A673 (cell line): ENCODE measurements around the gene TRAM2. TPM values are rescaled to one million over a fixed set of nuclear protein-coding genes. Genes with fewer than 3 reads are reported as not detected.
A peak's percentile ranks its signal among the peaks of the same experiment; 100 is the strongest.

ENCODE experiments used
- BruUV-seq: library from RNA; stranded (reverse); fragments of 400-500 nt; replicated peaks from 2 replicates; lab custom pipeline; 2021; lab: Mats Ljungman, UMichigan
- CTCF ChIA-PET: fragments of 300-600 bp; sonication (Branson Sonifier 250); formaldehyde crosslinking; loops from one replicate; lab custom pipeline; 2022; ENCODE audit warnings: antibody characterized with exemption; lab: Charles Lee
- POLR2A ChIA-PET: fragments of 300-600 bp; sonication (Branson Sonifier 250); formaldehyde crosslinking; loops from one replicate; lab custom pipeline; 2022; ENCODE audit warnings: antibody characterized with exemption; ENCODE audit not compliant: low non-redundant PET; lab: Charles Lee
- DNase-seq: peaks from one replicate; pipeline ENCODE4 v3.0.0-alpha.2; 2015; ENCODE audit warnings: low spot score
- H3K27ac ChIP-seq: fragments of 200-600 bp; sonication (generic); 2 replicates; pipeline ENCODE4 v1.5.1; 2016; ENCODE audit warnings: mixed run types, low read depth, mild to moderate bottlenecking, mixed read lengths, antibody characterized with exemption, low read length; ENCODE audit not compliant: poor library complexity, severe bottlenecking
- H3K27me3 ChIP-seq: fragments of 200-600 bp; sonication (generic); replicated peaks from 2 replicates; pipeline ENCODE4 v1.6.1; 2017; ENCODE audit warnings: mixed run types, low read depth, mild to moderate bottlenecking, mixed read lengths, antibody characterized with exemption, low read length; ENCODE audit not compliant: insufficient read depth, poor library complexity
- H3K36me3 ChIP-seq: fragments of 200-600 bp; sonication (generic); 2 replicates; pipeline ENCODE4 v1.6.1; 2016; ENCODE audit warnings: mixed run types, mild to moderate bottlenecking, mixed read lengths, antibody characterized with exemption, low read length; ENCODE audit not compliant: insufficient read depth, poor library complexity, severe bottlenecking
- H3K4me1 ChIP-seq: fragments of 200-600 bp; sonication (generic); 2 replicates; pipeline ENCODE4 v1.6.1; 2017; ENCODE audit warnings: mixed run types, mild to moderate bottlenecking, mixed read lengths, antibody characterized with exemption, low read length; ENCODE audit not compliant: insufficient read depth, poor library complexity, severe bottlenecking
- H3K4me3 ChIP-seq: fragments of 200-600 bp; sonication (generic); 2 replicates; pipeline ENCODE4 v1.5.1; 2016; ENCODE audit warnings: low read depth, mixed run types, mild to moderate bottlenecking, mixed read lengths, low read length; ENCODE audit not compliant: poor library complexity, severe bottlenecking
- H3K9me3 ChIP-seq: fragments of 200-600 bp; sonication (generic); 2 replicates; pipeline ENCODE4 v1.6.1; 2016; ENCODE audit warnings: mixed run types, low read depth, mild to moderate bottlenecking, mixed read lengths, antibody characterized with exemption, low read length; ENCODE audit not compliant: poor library complexity, severe bottlenecking
- EZH2 ChIP-seq: fragments of 200-600 bp; sonication (generic); IDR thresholded peaks from 2 replicates; pipeline ENCODE4 v1.6.1; 2017; ENCODE audit warnings: borderline replicate concordance, low read depth, mild to moderate bottlenecking, mixed read lengths, antibody characterized with exemption, low read length; ENCODE audit not compliant: poor library complexity, severe bottlenecking
- intact Hi-C: fragments of 100-400 bp; cut with micrococcal nuclease; formaldehyde crosslinking; loops from one replicate; pipeline ENCODE4 v1.10.0; 2022; ENCODE audit not compliant: unreplicated experiment
- total RNA-seq: library from RNA; stranded (reverse); gene quantifications from 2 replicates; pipeline ENCODE4 v1.2.3, GENCODE V29; 2021
- TF ChIP-seq, protein P1 (sequence below): fragments of 300-800, 200-600 bp; sonication (generic); conservative IDR thresholded peaks from 2 replicates; pipeline ENCODE4 v1.5.1; 2017; ENCODE audit warnings: low read depth, mild to moderate bottlenecking, antibody characterized with exemption, low read length, moderate library complexity, mixed read lengths

Gene TRAM2
- total RNA-seq, 1 experiment from 2014 or later = 21.9 TPM

DNA sequence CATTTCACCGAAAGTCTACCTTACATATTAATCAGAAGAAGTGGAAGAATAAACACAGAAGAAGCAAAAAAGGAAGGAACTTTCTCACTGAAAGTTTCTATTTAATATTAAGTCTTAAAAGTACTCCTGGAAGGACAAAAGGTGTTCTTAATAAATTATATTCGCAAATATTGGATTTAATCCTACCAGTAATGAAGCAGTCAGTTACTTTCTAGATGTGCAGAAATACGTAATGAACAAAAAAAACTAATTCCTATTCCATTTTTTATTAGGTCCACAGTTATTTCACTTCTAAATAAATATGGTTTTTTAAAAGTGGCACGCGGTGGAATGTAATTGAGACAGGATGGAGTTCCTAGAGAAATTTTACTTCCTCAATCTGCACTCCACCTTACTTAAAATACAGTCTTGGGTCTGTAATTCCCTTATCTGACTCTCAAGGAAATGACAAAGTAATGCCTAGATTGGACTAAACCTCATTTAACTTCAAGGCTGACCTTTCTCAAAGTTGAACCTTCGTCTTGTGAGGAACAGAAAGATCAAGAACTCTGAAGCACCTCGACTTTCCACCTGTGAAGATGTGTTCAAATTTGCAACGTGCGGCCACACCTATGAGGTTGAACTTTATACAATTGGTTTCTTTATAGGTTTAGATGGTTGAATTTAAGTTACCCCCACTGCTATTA lies 1.1 kb upstream of the TRAM2 start:
- BruUV-seq = TSS peak; percentile 76
- Histone ChIP-seq H3K4me3 (peak overlapping the region; percentile 80), H3K4me1 (peaks cover 3% of the 10 kb centered on the region), H3K27me3 (no peaks in the 10 kb centered on the region), H3K36me3 (no peaks in the 10 kb centered on the region), H3K27ac (peak overlapping the region; percentile 89), H3K9me3 (no peaks in the 10 kb centered on the region)
- ChIA-PET POLR2A (no interaction called here), CTCF (no interaction called here)
- TF ChIP-seq, protein P1, sequence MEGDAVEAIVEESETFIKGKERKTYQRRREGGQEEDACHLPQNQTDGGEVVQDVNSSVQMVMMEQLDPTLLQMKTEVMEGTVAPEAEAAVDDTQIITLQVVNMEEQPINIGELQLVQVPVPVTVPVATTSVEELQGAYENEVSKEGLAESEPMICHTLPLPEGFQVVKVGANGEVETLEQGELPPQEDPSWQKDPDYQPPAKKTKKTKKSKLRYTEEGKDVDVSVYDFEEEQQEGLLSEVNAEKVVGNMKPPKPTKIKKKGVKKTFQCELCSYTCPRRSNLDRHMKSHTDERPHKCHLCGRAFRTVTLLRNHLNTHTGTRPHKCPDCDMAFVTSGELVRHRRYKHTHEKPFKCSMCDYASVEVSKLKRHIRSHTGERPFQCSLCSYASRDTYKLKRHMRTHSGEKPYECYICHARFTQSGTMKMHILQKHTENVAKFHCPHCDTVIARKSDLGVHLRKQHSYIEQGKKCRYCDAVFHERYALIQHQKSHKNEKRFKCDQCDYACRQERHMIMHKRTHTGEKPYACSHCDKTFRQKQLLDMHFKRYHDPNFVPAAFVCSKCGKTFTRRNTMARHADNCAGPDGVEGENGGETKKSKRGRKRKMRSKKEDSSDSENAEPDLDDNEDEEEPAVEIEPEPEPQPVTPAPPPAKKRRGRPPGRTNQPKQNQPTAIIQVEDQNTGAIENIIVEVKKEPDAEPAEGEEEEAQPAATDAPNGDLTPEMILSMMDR = no peak
- no peak for TF ChIP-seq EZH2
- intact Hi-C loops = no loop called here
- no peak for DNase-seq

- no peak overlapping the region for H3K27ac ChIP-seq
- POLR2A ChIA-PET = interaction anchor here (0.6 kb wide), 1 partner anchor 27 kb away, joined by 22 read pairs; no protein-coding TSS in a partner anchor
Observed at GRCh38 chr6:52576392-52577021, 353 bp downstream of the TRAM2 start.

DNA sequence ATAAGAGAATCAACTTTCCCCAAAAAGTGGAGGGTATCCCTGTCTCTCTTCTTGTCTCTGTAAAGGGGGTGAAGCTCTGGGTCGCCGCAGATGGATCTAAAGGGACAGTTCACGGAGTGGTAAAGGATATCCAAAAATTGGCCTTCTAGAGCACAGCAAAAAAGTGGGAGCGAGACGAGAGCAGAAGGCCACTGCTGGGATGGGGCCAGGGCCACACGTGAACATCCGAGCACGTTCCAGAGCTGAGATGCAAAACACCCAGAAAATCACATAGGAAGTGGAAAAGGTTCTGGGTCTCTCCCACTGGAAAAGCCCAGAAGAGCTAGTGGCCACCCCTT lies 837 bp downstream of the TRAM2 start:
- Histone ChIP-seq H3K27ac (no peak overlapping the region), H3K4me3 (peak overlapping the region; percentile 80)
- TF ChIP-seq, protein P1 = no peak
- TF ChIP-seq EZH2 = no peak

More at GRCh38 chr6:52576392-52577021, 353 bp downstream of the TRAM2 start:
- no peaks in the 10 kb centered on the region for H3K36me3 ChIP-seq
- H3K9me3 ChIP-seq = no peaks in the 10 kb centered on the region
- TF ChIP-seq EZH2 = no peak
- TF ChIP-seq, protein P1 = peak; percentile 56
- peaks cover 3% of the 10 kb centered on the region for H3K4me1 ChIP-seq
- no TSS peak for BruUV-seq
- DNase-seq = peak; percentile 74
- CTCF ChIA-PET = interaction anchor here (1.0 to 1.1 kb wide), 2 partner anchors 21 to 87 kb away, joined by 3 read pairs; no protein-coding TSS in a partner anchor
- intact Hi-C loops = no loop called here
- no peaks in the 10 kb centered on the region for H3K27me3 ChIP-seq
- H3K4me3 ChIP-seq = peak overlapping the region; percentile 80

More for the DNA sequence above, 837 bp downstream of the TRAM2 start:
- Histone ChIP-seq H3K4me1 (peaks cover 3% of the 10 kb centered on the region), H3K36me3 (no peaks in the 10 kb centered on the region), H3K9me3 (no peaks in the 10 kb centered on the region), H3K27me3 (no peaks in the 10 kb centered on the region)
- BruUV-seq = no TSS peak
- ChIA-PET POLR2A (interaction anchor here (0.6 kb wide), 1 partner anchor 27 kb away, joined by 22 read pairs; no protein-coding TSS in a partner anchor), CTCF (interaction anchor here (1.0 to 1.1 kb wide), 2 partner anchors 22 to 87 kb away, joined by 3 read pairs; no protein-coding TSS in a partner anchor)
- intact Hi-C loops = no loop called here
- DNase-seq = no peak
